Endothelial cell (in vitro differentiated cells): ENCODE results near the gene R3HCC1L. TPM values are rescaled to one million over a fixed set of nuclear protein-coding genes. Genes with fewer than 3 reads are reported as not detected.

Experiments
- DNase-seq: peaks from one replicate; pipeline ENCODE4 v3.0.0; 2021; ENCODE audit warnings: low spot score
- H3K27ac Mint-ChIP-seq: one replicate; pipeline ENCODE4 v1.8.0; 2021; ENCODE audit warnings: mixed read lengths, inconsistent platforms; ENCODE audit not compliant: unreplicated experiment
- H3K27me3 Mint-ChIP-seq: one replicate; pipeline ENCODE4 v1.8.0; 2021; ENCODE audit warnings: mild to moderate bottlenecking, moderate library complexity, mixed read lengths, inconsistent platforms; ENCODE audit not compliant: unreplicated experiment
- H3K36me3 Mint-ChIP-seq: one replicate; pipeline ENCODE4 v1.8.0; 2021; ENCODE audit warnings: mild to moderate bottlenecking, low read depth, mixed read lengths, inconsistent platforms; ENCODE audit not compliant: unreplicated experiment
- H3K4me1 Mint-ChIP-seq: one replicate; pipeline ENCODE4 v1.8.0; 2021; ENCODE audit warnings: mild to moderate bottlenecking, mixed read lengths, inconsistent platforms; ENCODE audit not compliant: unreplicated experiment
- H3K4me3 Mint-ChIP-seq: one replicate; pipeline ENCODE4 v1.8.0; 2021; ENCODE audit warnings: mild to moderate bottlenecking, mixed read lengths, inconsistent platforms; ENCODE audit not compliant: unreplicated experiment
- H3K9me3 Mint-ChIP-seq: one replicate; pipeline ENCODE4 v1.8.0; 2021; ENCODE audit warnings: mixed read lengths, inconsistent platforms; ENCODE audit not compliant: unreplicated experiment
- total RNA-seq: library from RNA; stranded (reverse); fragmentation: NEBNext Ultra II Directional; extraction: Animal tissue kit (Norgen Biotek cat#: 25700); gene quantifications from one replicate; pipeline ENCODE4 v1.2.1, GENCODE V29; 2021; ENCODE audit not compliant: unreplicated experiment
- TF ChIP-seq, protein P1 (sequence below): fragments of 200-600 bp; sonication (generic); IDR thresholded peaks from one replicate; pipeline ENCODE4 v1.5.0; 2021; ENCODE audit warnings: antibody characterized with exemption; ENCODE audit not compliant: unreplicated experiment

R3HCC1L gene
- total RNA-seq, 1 donor from 2014 or later = 21.3 TPM

DNA sequence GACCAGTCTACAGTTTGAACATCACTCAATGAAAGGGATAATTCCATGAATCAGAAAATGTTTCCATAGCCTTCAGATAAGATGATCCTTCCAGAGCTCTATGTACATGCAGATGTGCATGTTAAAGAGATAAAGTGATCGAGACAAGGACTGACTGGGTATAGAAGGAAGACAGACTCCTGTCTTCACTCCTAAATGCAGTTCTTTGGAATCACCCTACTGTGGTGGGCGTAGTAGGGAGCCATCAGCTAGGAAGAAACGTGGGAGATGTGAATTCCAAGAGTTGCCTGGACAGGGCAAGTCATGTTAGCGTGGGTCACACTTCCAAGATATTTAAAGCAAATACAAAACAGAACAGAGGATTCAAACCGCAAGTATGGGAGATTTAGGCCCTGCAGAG is 109.7 kb downstream of the R3HCC1L start:
- DNase-seq = no peak
- TF ChIP-seq, protein P1, sequence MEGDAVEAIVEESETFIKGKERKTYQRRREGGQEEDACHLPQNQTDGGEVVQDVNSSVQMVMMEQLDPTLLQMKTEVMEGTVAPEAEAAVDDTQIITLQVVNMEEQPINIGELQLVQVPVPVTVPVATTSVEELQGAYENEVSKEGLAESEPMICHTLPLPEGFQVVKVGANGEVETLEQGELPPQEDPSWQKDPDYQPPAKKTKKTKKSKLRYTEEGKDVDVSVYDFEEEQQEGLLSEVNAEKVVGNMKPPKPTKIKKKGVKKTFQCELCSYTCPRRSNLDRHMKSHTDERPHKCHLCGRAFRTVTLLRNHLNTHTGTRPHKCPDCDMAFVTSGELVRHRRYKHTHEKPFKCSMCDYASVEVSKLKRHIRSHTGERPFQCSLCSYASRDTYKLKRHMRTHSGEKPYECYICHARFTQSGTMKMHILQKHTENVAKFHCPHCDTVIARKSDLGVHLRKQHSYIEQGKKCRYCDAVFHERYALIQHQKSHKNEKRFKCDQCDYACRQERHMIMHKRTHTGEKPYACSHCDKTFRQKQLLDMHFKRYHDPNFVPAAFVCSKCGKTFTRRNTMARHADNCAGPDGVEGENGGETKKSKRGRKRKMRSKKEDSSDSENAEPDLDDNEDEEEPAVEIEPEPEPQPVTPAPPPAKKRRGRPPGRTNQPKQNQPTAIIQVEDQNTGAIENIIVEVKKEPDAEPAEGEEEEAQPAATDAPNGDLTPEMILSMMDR = no peak
- H3K27me3 Mint-ChIP-seq = no peaks in the 10 kb centered on the region
- H3K9me3 Mint-ChIP-seq = no peaks in the 10 kb centered on the region
- H3K4me3 Mint-ChIP-seq = peak overlapping the region; percentile 38
- no peak overlapping the region for H3K27ac Mint-ChIP-seq
- peaks cover 11% of the 10 kb centered on the region for H3K4me1 Mint-ChIP-seq
- H3K36me3 Mint-ChIP-seq = peaks cover 20% of the 10 kb centered on the region

DNA sequence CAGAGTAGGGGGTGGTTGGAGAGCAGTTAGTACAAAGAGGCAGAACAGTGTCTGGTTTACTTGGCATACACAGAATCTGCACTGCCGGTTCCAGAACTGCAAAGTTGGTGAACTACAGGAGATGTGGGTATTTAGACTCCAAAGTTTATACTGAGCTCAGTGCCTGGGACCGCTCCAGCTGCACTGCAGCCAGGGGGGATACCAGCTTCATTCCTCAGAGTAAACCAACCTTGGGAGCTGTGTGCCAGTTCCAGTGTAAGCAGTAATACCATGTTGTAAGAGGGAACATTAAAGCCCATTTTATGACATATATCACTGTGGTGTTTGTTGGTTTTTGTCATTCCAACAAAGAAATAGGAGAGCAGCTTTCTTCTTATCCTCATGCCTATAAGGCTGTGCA is 110.1 kb downstream of the R3HCC1L start:
- TF ChIP-seq, protein P1 = no peak
- no peaks in the 10 kb centered on the region for H3K9me3 Mint-ChIP-seq
- H3K36me3 Mint-ChIP-seq = peaks cover 20% of the 10 kb centered on the region
- no peak overlapping the region for H3K27ac Mint-ChIP-seq
- H3K4me1 Mint-ChIP-seq = peaks cover 11% of the 10 kb centered on the region
- H3K27me3 Mint-ChIP-seq = no peaks in the 10 kb centered on the region
- DNase-seq = no peak
- H3K4me3 Mint-ChIP-seq = no peak overlapping the region

DNA sequence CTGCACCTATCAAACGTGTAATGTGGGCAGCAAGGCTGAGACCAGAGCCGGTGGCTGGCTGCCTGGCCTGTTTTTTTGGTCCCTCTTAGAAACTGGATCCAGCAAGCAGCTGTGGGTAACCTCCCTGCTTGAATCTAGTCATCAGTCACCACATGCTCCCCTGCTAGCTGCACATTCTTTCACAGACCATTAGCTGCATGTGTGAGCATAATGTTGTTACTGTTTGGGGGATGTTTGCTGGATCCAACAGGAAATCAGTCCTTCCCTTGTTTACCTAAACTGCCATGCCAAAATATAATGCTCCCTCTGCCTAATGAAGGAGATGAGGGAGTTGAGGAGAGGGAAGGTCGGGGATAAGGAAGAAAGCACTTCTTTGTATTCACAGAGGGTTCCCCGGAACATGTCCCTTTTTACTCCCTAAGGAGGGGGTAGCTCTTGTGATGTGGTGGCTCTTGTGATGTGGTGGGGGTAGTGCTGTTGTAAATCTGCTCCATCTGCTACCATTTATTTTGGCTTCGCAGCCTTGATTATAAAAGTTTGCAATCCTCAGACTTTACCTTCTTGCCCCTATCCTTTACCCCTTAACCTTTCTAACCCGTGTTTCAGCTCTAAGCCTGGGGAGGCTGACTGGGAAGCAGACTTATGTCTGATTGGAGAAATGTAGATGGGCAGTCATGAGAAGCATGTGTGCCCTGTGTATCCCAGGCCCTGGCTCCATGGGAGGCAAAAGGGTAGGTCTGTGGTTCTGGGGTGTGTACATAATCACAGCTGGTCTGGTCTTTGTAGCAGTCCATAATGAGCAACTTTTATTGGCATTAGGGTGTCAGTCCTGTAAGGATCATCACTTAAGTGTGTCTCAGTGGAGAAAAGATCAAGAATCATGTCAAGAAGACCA is 112.7 kb downstream of the R3HCC1L start:
- peaks cover 20% of the 10 kb centered on the region for H3K36me3 Mint-ChIP-seq
- H3K9me3 Mint-ChIP-seq = no peaks in the 10 kb centered on the region
- TF ChIP-seq, protein P1 = no peak
- H3K27ac Mint-ChIP-seq = no peak overlapping the region
- peak overlapping the region; percentile 22 for H3K4me3 Mint-ChIP-seq
- no peak for DNase-seq
- H3K27me3 Mint-ChIP-seq = no peaks in the 10 kb centered on the region
- H3K4me1 Mint-ChIP-seq = peaks cover 24% of the 10 kb centered on the region

DNA sequence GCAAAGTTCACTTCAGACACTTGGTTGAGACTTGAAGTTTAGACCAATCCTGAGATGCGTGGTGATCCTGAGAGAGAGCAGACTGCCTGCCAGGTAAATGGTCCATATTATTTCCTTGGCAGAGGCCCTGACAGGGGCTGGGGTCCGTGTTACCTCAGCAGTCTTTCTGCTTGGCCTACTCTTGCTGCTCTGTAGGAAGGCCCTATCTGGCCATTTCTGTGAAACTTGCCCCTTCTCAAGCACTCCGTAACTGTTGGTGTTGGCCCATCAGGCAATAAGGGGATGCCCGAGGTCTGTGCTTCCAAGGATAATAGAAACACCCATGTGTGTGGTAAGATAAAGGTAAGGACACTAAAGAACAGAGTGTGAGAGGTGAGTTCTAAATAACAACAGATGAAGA is 113.6 kb downstream of the R3HCC1L start:
- Mint-ChIP-seq H3K27ac (no peak overlapping the region), H3K4me3 (no peak overlapping the region), H3K27me3 (no peaks in the 10 kb centered on the region), H3K4me1 (peaks cover 25% of the 10 kb centered on the region), H3K36me3 (peaks cover 20% of the 10 kb centered on the region), H3K9me3 (no peaks in the 10 kb centered on the region)
- TF ChIP-seq, protein P1 = no peak
- no peak for DNase-seq

DNA sequence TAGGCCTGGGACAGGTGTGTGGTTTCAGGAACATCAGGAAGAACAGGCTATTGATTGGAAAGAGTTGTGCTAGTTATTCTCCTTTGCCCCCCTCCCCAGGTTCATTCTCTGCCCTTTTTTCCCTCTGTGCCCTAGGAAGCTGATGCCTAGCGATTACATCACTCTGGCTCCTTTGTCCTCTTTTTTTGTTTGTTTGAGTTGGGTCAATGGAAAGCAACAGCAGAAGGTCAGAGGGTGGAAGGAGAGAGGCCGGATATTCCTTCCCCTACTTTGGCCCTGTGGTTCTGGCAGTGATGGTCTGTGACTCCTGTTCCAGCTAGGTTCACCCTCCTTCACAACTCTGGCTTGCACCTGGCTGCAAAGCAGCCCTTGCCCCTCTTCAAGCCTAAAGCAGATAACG is 114.7 kb downstream of the R3HCC1L start:
- no peak overlapping the region for H3K4me3 Mint-ChIP-seq
- H3K4me1 Mint-ChIP-seq = peaks cover 25% of the 10 kb centered on the region
- no peaks in the 10 kb centered on the region for H3K27me3 Mint-ChIP-seq
- TF ChIP-seq, protein P1 = no peak
- H3K9me3 Mint-ChIP-seq = no peaks in the 10 kb centered on the region
- no peak for DNase-seq
- peaks cover 16% of the 10 kb centered on the region for H3K36me3 Mint-ChIP-seq
- H3K27ac Mint-ChIP-seq = no peak overlapping the region
